GM23248 (cell line): ENCODE measurements around the gene VGLL2.

Experiments
- EZH2 ChIP-seq: fragments of 200-600 bp; sonication (generic); IDR thresholded peaks from 2 replicates; pipeline ENCODE4 v1.6.1; 2018; ENCODE audit warnings: antibody characterized with exemption, mild to moderate bottlenecking; ENCODE audit not compliant: insufficient read depth, poor library complexity, severe bottlenecking
- EZH2phosphoT487 ChIP-seq: fragments of 200-600 bp; sonication (generic); IDR thresholded peaks from 2 replicates; pipeline ENCODE4 v1.6.1; 2018; ENCODE audit warnings: antibody characterized with exemption, moderate library complexity, mild to moderate bottlenecking, low read depth; ENCODE audit not compliant: insufficient read depth

DNA sequence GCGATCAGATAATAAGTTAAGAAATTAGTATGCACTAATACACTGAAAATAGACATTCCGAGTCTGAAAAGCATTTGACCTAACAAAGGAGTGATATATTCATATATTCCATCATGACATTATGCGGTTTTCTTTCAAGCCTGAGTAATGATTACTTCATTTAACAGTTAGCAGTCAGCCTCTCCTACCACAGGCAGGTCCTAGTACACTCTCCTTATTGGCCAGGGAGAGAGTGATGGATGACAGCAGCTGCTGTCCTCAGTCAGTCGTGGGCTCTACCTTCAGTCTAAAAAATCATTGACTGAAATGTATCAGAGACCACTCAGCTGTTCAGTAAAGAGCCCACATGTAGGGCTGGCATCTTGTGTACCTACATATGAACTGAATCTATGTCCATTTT lies 33.2 kb upstream of the VGLL2 start:
- TF ChIP-seq EZH2 = no peak
- no peak for TF ChIP-seq EZH2phosphoT487
